ENCODE data around the gene ABCA4.

Gene ABCA4

GRCh38 chr1:94048413-94049164, 72.4 kb downstream of the ABCA4 start:
- DNase-seq (ENCODE audit: low read depth in 2 of 2) = peak; percentile 86 to 98
- no peak for TF ChIP-seq CTCF (IDR thresholded peaks at IDR 0.05; ENCODE audit: low read depth, low read length)

GRCh38 chr1:94047949-94048348, 73.0 kb downstream of the ABCA4 start:
- no peak for DNase-seq (ENCODE audit: low read depth in 2 of 2)

More at GRCh38 chr1:94048413-94049164, 72.4 kb downstream of the ABCA4 start:
- no peak overlapping the region for H3K4me3 ChIP-seq (replicated peaks in 1 of 2; ENCODE audit: low read depth in 2 of 2, low read length in 2 of 2)

DNA sequence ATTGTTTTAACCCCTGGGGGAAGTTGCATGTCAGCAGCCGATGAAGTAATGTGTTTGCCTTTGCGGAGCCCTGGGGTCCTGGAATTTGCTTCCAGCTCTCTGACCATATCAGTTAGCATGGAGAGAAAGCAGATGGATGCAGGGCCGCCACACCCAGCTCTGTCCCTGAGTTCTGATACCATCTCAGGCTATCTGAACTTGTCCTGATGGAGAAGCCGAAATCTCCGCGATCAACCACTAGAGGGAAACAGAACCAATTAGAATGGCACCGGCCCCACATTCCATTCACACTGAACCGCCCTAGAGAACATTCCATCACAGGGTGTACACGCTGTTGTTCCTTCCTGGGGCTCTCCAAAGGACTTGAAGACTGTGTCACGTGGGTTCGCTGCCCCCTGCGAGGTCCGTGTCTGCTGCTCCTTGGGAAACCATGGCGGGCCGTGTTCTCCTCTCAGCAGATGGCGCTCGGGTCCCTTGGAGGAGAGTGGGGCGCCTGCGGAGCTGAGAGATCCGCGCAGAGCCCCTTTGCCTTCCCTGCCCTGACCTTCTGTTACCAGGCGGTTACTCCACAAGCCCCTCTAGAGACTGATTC, 75.4 kb downstream of the ABCA4 start:
- DNase-seq (ENCODE audit: low read depth in 2 of 2) = peak; percentile 99 to 100
- TF ChIP-seq CTCF (IDR thresholded peaks at IDR 0.05; ENCODE audit: low read depth, low read length) = peak; percentile 68
- no peak overlapping the region for H3K4me3 ChIP-seq (replicated peaks in 1 of 2; ENCODE audit: low read depth in 2 of 2, low read length in 2 of 2)

More at GRCh38 chr1:94047949-94048348, 73.0 kb downstream of the ABCA4 start:
- no peak for TF ChIP-seq CTCF (IDR thresholded peaks at IDR 0.05; ENCODE audit: low read depth, low read length)
- H3K4me3 ChIP-seq (replicated peaks in 1 of 2; ENCODE audit: low read depth in 2 of 2, low read length in 2 of 2) = no peak overlapping the region

DNA sequence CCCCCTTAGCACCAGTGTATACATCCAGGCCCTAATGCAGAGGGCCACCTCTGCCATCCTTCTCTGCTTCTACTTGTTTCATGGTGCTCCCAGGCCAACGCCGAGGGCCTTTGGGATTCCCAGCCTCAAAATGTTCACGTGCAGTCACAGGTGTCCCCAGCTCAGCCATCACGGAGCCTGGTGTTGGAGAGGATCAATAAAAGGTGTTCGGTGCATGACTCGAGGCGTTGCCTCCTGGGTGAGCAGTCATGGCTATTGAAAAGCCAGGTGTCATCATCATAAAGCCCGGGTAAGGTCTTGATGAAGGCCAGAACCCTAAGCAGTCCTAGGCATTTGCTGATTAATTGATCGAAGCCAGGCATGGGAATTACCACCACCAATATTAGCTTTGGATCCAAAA, 76.1 kb downstream of the ABCA4 start:
- DNase-seq (ENCODE audit: low read depth in 2 of 2) = no peak
- no peak for TF ChIP-seq CTCF (IDR thresholded peaks at IDR 0.05; ENCODE audit: low read depth, low read length)
- H3K4me3 ChIP-seq (replicated peaks in 1 of 2; ENCODE audit: low read depth in 2 of 2, low read length in 2 of 2) = no peak overlapping the region

- TF ChIP-seq CTCF (IDR thresholded peaks at IDR 0.05; ENCODE audit: low read depth, low read length) = no peak
- peak; percentile 40 to 42 for DNase-seq (ENCODE audit: low read depth in 2 of 2)
- H3K4me3 ChIP-seq (replicated peaks in 1 of 2; ENCODE audit: low read depth in 2 of 2, low read length in 2 of 2) = no peak overlapping the region
Observed at GRCh38 chr1:94044290-94044790, 76.6 kb downstream of the ABCA4 start.

GRCh38 chr1:94043738-94044289, 77.1 kb downstream of the ABCA4 start:
- TF ChIP-seq CTCF (IDR thresholded peaks at IDR 0.05; ENCODE audit: low read depth, low read length) = no peak
- no peak overlapping the region for H3K4me3 ChIP-seq (replicated peaks in 1 of 2; ENCODE audit: low read depth in 2 of 2, low read length in 2 of 2)
- DNase-seq (ENCODE audit: low read depth in 2 of 2) = no peak

Data from cardiac fibroblast (primary cell).